Hematopoietic multipotent progenitor cell treated with erythropoietin and hydrocortisone succinate and interleukin-3 and kit ligand, for 6 days (in vitro differentiated cells): ENCODE results near the gene EIF4G3.
"Not testable (repeated sequence)": the region's sequence is repeated elsewhere in the genome, so short reads cannot be mapped to it uniquely, and the experiment has no call there.

Experiments
- DNase-seq: peaks from one replicate; pipeline ENCODE4 v3.0.0-alpha.2; 2015

Gene EIF4G3

GRCh38 chr1:21065851-21066250 lies 110.8 kb downstream of the EIF4G3 start:
- no peak for DNase-seq

- DNase-seq, result no peak
These were observed 112.6 kb downstream of the EIF4G3 start for GRCh38 chr1:21064057-21064456.

- no peak for DNase-seq
These were observed 116.2 kb downstream of the EIF4G3 start for GRCh38 chr1:21060523-21060922.

GRCh38 chr1:21059021-21059420 lies 117.7 kb downstream of the EIF4G3 start:
- DNase-seq, result no peak

GRCh38 chr1:21058035-21058793 lies 118.5 kb downstream of the EIF4G3 start:
- peak; percentile 55 for DNase-seq

- DNase-seq, result not testable (repeated sequence)
These were observed 123.3 kb downstream of the EIF4G3 start for GRCh38 chr1:21053189-21053928.

GRCh38 chr1:21052034-21052433 lies 124.7 kb downstream of the EIF4G3 start:
- no peak for DNase-seq

GRCh38 chr1:21051177-21051825 lies 125.4 kb downstream of the EIF4G3 start:
- no peak for DNase-seq

- DNase-seq, result no peak
These were observed 126.7 kb downstream of the EIF4G3 start for GRCh38 chr1:21050031-21050430.

GRCh38 chr1:21048462-21048861 lies 128.2 kb downstream of the EIF4G3 start:
- DNase-seq, result no peak

- no peak for DNase-seq
These were observed 130.6 kb downstream of the EIF4G3 start for GRCh38 chr1:21046132-21046531.

GRCh38 chr1:21045351-21045750 lies 131.3 kb downstream of the EIF4G3 start:
- no peak for DNase-seq

GRCh38 chr1:21042929-21043605 lies 133.6 kb downstream of the EIF4G3 start:
- DNase-seq, result no peak

GRCh38 chr1:21041541-21041940 lies 135.2 kb downstream of the EIF4G3 start:
- DNase-seq, result no peak

- DNase-seq, result no peak
These were observed 139.6 kb downstream of the EIF4G3 start for GRCh38 chr1:21037091-21037490.

- DNase-seq, result no peak
These were observed 140.9 kb downstream of the EIF4G3 start for GRCh38 chr1:21035794-21036193.

- DNase-seq, result no peak
These were observed 141.7 kb downstream of the EIF4G3 start for GRCh38 chr1:21034725-21035628.

GRCh38 chr1:21032741-21033140 lies 144.0 kb downstream of the EIF4G3 start:
- no peak for DNase-seq

- DNase-seq, result no peak
These were observed 146.5 kb downstream of the EIF4G3 start for GRCh38 chr1:21030181-21030580.

- peak; percentile 38 for DNase-seq
These were observed 148.1 kb downstream of the EIF4G3 start for GRCh38 chr1:21028520-21029145.

- DNase-seq, result peak; percentile 84
These were observed 148.9 kb downstream of the EIF4G3 start for GRCh38 chr1:21027805-21028204.

- DNase-seq, result no peak
These were observed 151.8 kb downstream of the EIF4G3 start for GRCh38 chr1:21024918-21025317.
